GM12892 (cell line): ENCODE measurements around the gene TPSB2.
"Not testable (repeated sequence)": the region's sequence is repeated elsewhere in the genome, so short reads cannot be mapped to it uniquely, and the experiment has no call there.

ENCODE experiments used
- POLR2A ChIP-seq: IDR thresholded peaks from 2 replicates; pipeline ENCODE4 v1.6.1; 2011; ENCODE audit warnings: low read depth, low read length, control low read depth
- POLR2AphosphoS5 ChIP-seq: IDR thresholded peaks from 2 replicates; pipeline ENCODE4 v1.6.1; 2011; ENCODE audit warnings: low read depth, low read length, control low read depth
- TAF1 ChIP-seq: IDR thresholded peaks from 2 replicates; pipeline ENCODE4 v1.6.1; 2011; ENCODE audit warnings: low read depth, mild to moderate bottlenecking, control low read depth, low read length, borderline replicate concordance

GRCh38 chr16:1240436-1240835 is 10.5 kb upstream of the TPSB2 start, which contains the start of gene TPSAB1:
- not testable (repeated sequence) for TF ChIP-seq POLR2A, POLR2AphosphoS5, TAF1
